SK-N-SH (cell line): ENCODE measurements around the gene FAM20C. TPM values are rescaled to one million over a fixed set of nuclear protein-coding genes. Genes with fewer than 3 reads are reported as not detected.
A peak's percentile ranks its signal among the peaks of the same experiment; 100 is the strongest.

ENCODE experiments used
- CTCF ChIA-PET: fragments of 300-600, 350-600 bp; formaldehyde crosslinking; extraction: SDS; loops from one replicate; lab custom pipeline; 2021; lab: Yijun Ruan, JAX
- POLR2A ChIA-PET: fragments of 350-600 bp; sonication (Branson Sonifier 250); formaldehyde crosslinking; extraction: SDS; loops from one replicate; lab custom pipeline; 2020; ENCODE audit warnings: antibody characterized with exemption, inconsistent platforms; lab: Yijun Ruan, JAX
- DNase-seq: peaks from one replicate; pipeline ENCODE4 v3.0.0; 2012
- H2AFZ ChIP-seq: fragments of 200-600 bp; sonication (generic); 2 replicates; pipeline ENCODE4 v1.8.1; 2016; ENCODE audit warnings: antibody characterized with exemption, mild to moderate bottlenecking, low read depth
- H3F3A ChIP-seq: fragments of 200-600 bp; sonication (generic); replicated peaks from 2 replicates; pipeline ENCODE3; 2016; ENCODE audit warnings: antibody characterized with exemption, mild to moderate bottlenecking; ENCODE audit not compliant: insufficient read depth
- H3K27ac ChIP-seq, 2 experiments: fragments of 200-500 bp in 1 of 2; fragments of 200-600 bp in 1 of 2; sonication (Bioruptor generic) in 1 of 2; sonication (generic), shearing (Covaris generic) in 1 of 2; 2 replicates each; pipeline versions ENCODE4 v1.5.1 to v1.6.1; 2014 to 2016; ENCODE audit warnings: low read depth in 2 of 2, inconsistent platforms in 1 of 2, low read length in 1 of 2, mild to moderate bottlenecking in 1 of 2, mixed read lengths in 1 of 2
- H3K27me3 ChIP-seq: fragments of 200-600 bp; sonication (generic), shearing (Covaris generic); 2 replicates; pipeline ENCODE4 v1.6.1; 2016; ENCODE audit warnings: mixed run types; ENCODE audit not compliant: insufficient read depth
- H3K36me3 ChIP-seq, 2 experiments: fragments of 200-500 bp in 1 of 2; fragments of 200-600 bp in 1 of 2; sonication (Bioruptor generic) in 1 of 2; sonication (generic) in 1 of 2; replicated peaks in 1 of 2; 2 replicates each; pipeline versions ENCODE3 to v1.5.1; 2014 to 2016; ENCODE audit warnings: low read length in 1 of 2, mild to moderate bottlenecking in 1 of 2; ENCODE audit not compliant: insufficient read depth in 2 of 2, control insufficient read depth in 1 of 2
- H3K4me1 ChIP-seq, 2 experiments: fragments of 200-500 bp in 1 of 2; fragments of 200-600 bp in 1 of 2; sonication (Bioruptor generic) in 1 of 2; sonication (generic), shearing (Covaris generic) in 1 of 2; 2 replicates each; pipeline versions ENCODE4 v1.5.1 to v1.6.1; 2014 to 2016; ENCODE audit warnings: low read depth in 1 of 2, low read length in 1 of 2, mixed run types in 1 of 2; ENCODE audit not compliant: insufficient read depth in 2 of 2, control insufficient read depth in 1 of 2
- H3K4me2 ChIP-seq: fragments of 200-600 bp; sonication (generic), shearing (Covaris generic); 2 replicates; pipeline ENCODE4 v1.6.1; 2017; ENCODE audit warnings: mixed run types
- H3K4me3 ChIP-seq, 2 experiments: fragments of 200-500 bp in 1 of 2; fragments of 200-600 bp in 1 of 2; sonication (Bioruptor generic) in 1 of 2; sonication (generic), shearing (Covaris generic) in 1 of 2; 2 replicates each; pipeline versions ENCODE4 v1.5.1 to v1.8.1; 2014 to 2016; ENCODE audit warnings: low read depth in 2 of 2, inconsistent platforms in 1 of 2, low read length in 1 of 2, mild to moderate bottlenecking in 1 of 2, mixed read lengths in 1 of 2, moderate library complexity in 1 of 2
- H3K79me2 ChIP-seq: fragments of 200-600 bp; sonication (generic); 2 replicates; pipeline ENCODE4 v1.8.1; 2017; ENCODE audit warnings: mild to moderate bottlenecking; ENCODE audit not compliant: insufficient read depth
- H3K9ac ChIP-seq: fragments of 200-600 bp; sonication (generic); 2 replicates; pipeline ENCODE4 v1.6.1; 2017; ENCODE audit warnings: mixed run types
- H3K9me2 ChIP-seq: fragments of 200-600 bp; sonication (generic); 2 replicates; pipeline ENCODE4 v1.6.1; 2017; ENCODE audit warnings: mixed run types
- H3K9me3 ChIP-seq: fragments of 200-600 bp; sonication (generic); 2 replicates; pipeline ENCODE4 v1.6.1; 2017; ENCODE audit warnings: mixed run types, mild to moderate bottlenecking, moderate library complexity
- H4K20me1 ChIP-seq: fragments of 200-600 bp; sonication (generic); 2 replicates; pipeline ENCODE4 v1.6.1; 2017; ENCODE audit warnings: mild to moderate bottlenecking, mixed run types; ENCODE audit not compliant: insufficient read depth
- CTCF ChIP-seq: fragments of 200-600 bp; sonication (generic); IDR thresholded peaks from 2 replicates; pipeline ENCODE4 v1.6.1; 2017; ENCODE audit warnings: antibody characterized with exemption, mild to moderate bottlenecking, moderate library complexity
- ELF1 ChIP-seq: IDR thresholded peaks from 2 replicates; pipeline ENCODE4 v1.4.0; 2012
- EP300 ChIP-seq, 2 experiments: IDR thresholded peaks; 2 replicates each; pipeline versions ENCODE4 v1.4.0 to v1.6.1; 2012; ENCODE audit warnings: borderline replicate concordance in 1 of 2, low read depth in 1 of 2, low read length in 1 of 2
- FOXM1 ChIP-seq: IDR thresholded peaks from 2 replicates; pipeline ENCODE4 v1.4.0; 2012; ENCODE audit warnings: low read depth, mild to moderate bottlenecking
- GABPA ChIP-seq: IDR thresholded peaks from 2 replicates; pipeline ENCODE4 v1.4.0; 2012; ENCODE audit warnings: low read depth, mild to moderate bottlenecking
- GATA2 ChIP-seq: sonication (generic); formaldehyde crosslinking; IDR thresholded peaks from 2 replicates; pipeline ENCODE4 v1.5.0; 2020; ENCODE audit warnings: mild to moderate bottlenecking, missing genetic modification reagents
- NFIC ChIP-seq: IDR thresholded peaks from 2 replicates; pipeline ENCODE4 v1.4.0; 2012; ENCODE audit warnings: borderline replicate concordance
- RAD21 ChIP-seq: IDR thresholded peaks from 2 replicates; pipeline ENCODE4 v1.6.1; 2012; ENCODE audit warnings: mild to moderate bottlenecking, low read length
- REST ChIP-seq: IDR thresholded peaks from 2 replicates; pipeline ENCODE4 v1.6.1; 2012; ENCODE audit warnings: mild to moderate bottlenecking, low read depth, low read length, moderate library complexity
- SMC3 ChIP-seq: IDR thresholded peaks from 2 replicates; pipeline ENCODE4 v1.6.1; 2012; ENCODE audit warnings: low read depth, low read length, improper control_type of control experiment
- WGBS: methylation state at CpG from one replicate; pipeline ENCODE4 v1.1.6; 2017; ENCODE audit warnings: low lambda C conversion rate; 5-methylcytosine and 5-hydroxymethylcytosine counted together
- polyA plus RNA-seq, 3 experiments: library from polyadenylated mRNA; depleted of rRNA; stranded (reverse); fragments of >200 nt; gene quantifications; 2 replicates each; pipeline ENCODE4 v1.2.3, GENCODE V29; 2012

The FAM20C gene
- polyA plus RNA-seq, 1 of the 3 experiments (the other 2 are of a cell fraction) = 12.7 TPM

- TF ChIP-seq GATA2 = no peak
- no peak for TF ChIP-seq SMC3
- TF ChIP-seq GABPA = no peak
- TF ChIP-seq NFIC = no peak
- TF ChIP-seq EP300 (IDR thresholded peaks at IDR 0.05; ENCODE audit: borderline replicate concordance in 1 of 2, low read depth in 1 of 2, low read length in 1 of 2) = no peak
- no peak for TF ChIP-seq ELF1
- TF ChIP-seq RAD21 = no peak
- no peak for TF ChIP-seq REST
Observed at GRCh38 chr7:265998-266850, 73.9 kb downstream of the FAM20C start (continued).

- Histone ChIP-seq H4K20me1 (no peaks in the 10 kb centered on the region), H3K4me2 (no peak overlapping the region), H3K4me3 (no peak overlapping the region), H3K4me1 (no peaks in the 10 kb centered on the region), H3K9ac (no peak overlapping the region), H3K27ac (no peak overlapping the region), H3K9me2 (no peaks in the 10 kb centered on the region), H3K36me3 (no peaks in the 10 kb centered on the region), H3K9me3 (0 out of 2 replicates have a peak, but pooled peaks cover 5% of the 10 kb centered on the region), H2AFZ (no peak overlapping the region), H3K27me3 (peaks cover 25% of the 10 kb centered on the region; the same call in 1 of the 2 replicates), H3K79me2 (no peaks in the 10 kb centered on the region), H3F3A (peaks cover 10% of the 10 kb centered on the region)
- peak; percentile 82 for DNase-seq
- ChIA-PET CTCF (interaction anchor here (0.5 to 5.4 kb wide), 28 partner anchors 10 to 627 kb away, joined by 3 to 51 read pairs (median 4); partner anchors contain the start of gene FAM20C), POLR2A (no interaction called here)
- TF ChIP-seq RAD21 = peak; percentile 74
- TF ChIP-seq FOXM1 = no peak
- peak; percentile 65 for TF ChIP-seq CTCF
- peak; percentile 54 for TF ChIP-seq SMC3
- 43% methylated on average over 21 of the region's 45 CpGs for WGBS
Observed at GRCh38 chr7:266851-267840, 74.8 kb downstream of the FAM20C start.
